GM13977 (cell line): ENCODE measurements around the gene SNN.

Experiments
- DNase-seq: peaks from one replicate; pipeline ENCODE4 v3.0.0; 2012; ENCODE audit warnings: low spot score
- in situ Hi-C: fragments of 300-500 bp; cut with MboI; formaldehyde crosslinking; loops from one replicate; pipeline ENCODE4 v1.12.0; 2022; ENCODE audit warnings: low sequenced_read_pairs, low pct_unique_long_range_greater_than_20kb, mixed read lengths, inconsistent platforms; ENCODE audit not compliant: unreplicated experiment
- TF ChIP-seq, protein P1 (sequence below): IDR thresholded peaks from 2 replicates; pipeline ENCODE4 v1.5.1; 2012; ENCODE audit warnings: mild to moderate bottlenecking, control low read depth; ENCODE audit not compliant: insufficient read depth; ENCODE audit errors: extremely low read depth, missing control alignments

The SNN gene

DNA sequence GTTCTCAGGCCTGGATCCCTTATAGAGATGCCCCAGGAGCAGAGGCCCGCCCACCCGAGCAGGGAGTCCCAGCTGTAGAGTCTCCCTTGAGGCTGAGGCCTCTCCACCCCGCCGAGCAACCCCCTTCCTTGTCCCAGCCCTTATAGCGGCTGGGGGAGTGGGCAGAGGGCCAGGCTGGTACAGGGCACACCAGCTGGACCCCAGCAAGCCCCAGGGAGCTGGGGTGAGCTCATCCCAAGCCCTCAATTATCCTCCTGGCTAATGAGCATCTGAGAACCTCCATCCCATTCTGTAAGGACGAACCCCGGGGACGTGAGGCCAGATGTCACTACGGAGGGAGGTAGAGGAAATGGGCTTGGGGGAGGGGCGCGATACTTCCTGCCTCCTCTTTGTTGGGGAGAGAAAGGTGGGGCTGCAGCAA, 3.2 kb upstream of the SNN start:
- TF ChIP-seq, protein P1, sequence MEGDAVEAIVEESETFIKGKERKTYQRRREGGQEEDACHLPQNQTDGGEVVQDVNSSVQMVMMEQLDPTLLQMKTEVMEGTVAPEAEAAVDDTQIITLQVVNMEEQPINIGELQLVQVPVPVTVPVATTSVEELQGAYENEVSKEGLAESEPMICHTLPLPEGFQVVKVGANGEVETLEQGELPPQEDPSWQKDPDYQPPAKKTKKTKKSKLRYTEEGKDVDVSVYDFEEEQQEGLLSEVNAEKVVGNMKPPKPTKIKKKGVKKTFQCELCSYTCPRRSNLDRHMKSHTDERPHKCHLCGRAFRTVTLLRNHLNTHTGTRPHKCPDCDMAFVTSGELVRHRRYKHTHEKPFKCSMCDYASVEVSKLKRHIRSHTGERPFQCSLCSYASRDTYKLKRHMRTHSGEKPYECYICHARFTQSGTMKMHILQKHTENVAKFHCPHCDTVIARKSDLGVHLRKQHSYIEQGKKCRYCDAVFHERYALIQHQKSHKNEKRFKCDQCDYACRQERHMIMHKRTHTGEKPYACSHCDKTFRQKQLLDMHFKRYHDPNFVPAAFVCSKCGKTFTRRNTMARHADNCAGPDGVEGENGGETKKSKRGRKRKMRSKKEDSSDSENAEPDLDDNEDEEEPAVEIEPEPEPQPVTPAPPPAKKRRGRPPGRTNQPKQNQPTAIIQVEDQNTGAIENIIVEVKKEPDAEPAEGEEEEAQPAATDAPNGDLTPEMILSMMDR = no peak
- no peak for DNase-seq
- in situ Hi-C loops = no loop called here

DNA sequence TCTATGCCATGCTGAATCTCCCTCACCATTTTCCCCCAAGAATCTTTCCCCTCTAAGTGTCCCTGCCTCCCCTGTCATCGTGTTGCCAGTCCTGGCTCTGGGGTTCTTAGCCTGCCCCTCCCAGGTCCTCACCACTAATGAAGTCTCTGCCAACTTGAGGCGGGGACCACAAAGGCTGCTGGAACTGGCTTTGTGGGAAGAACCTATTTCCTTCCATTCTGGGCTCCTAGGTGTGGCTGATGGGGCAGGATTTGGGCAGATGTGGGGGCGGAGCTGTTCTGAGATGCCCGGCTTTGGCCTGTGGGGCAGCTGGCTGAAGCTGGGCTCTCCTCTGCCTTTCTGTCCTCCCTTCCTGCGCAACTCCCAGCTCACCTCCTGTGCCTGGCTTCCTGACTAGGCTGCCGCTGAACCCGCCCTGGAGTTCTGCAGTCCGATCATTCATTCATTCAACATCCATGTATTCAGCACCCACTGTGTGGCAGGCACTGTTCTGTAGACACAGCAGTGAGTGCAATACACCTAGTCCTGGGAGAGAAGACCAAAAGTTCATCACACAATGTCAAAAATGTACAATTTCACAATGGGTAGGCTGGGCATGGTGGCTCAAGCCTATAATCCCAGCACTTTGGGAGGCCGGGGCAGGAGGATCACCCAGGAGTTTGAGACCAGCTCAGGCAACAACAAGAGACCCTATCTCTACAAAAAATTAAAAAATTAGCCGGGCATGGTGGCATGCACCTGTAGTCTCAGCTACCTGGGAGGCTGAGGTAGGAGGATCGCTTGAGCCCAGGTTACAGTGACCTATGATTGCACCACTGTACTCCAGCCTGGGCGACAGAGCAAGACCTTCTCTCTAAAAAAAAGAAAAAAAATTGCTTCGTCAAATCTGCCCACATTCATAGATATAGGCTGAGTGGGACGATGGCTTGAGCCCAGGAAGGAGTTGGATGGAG, 1.9 kb upstream of the SNN start:
- no peak for DNase-seq
- TF ChIP-seq, protein P1 = no peak
- in situ Hi-C loops = no loop called here

- TF ChIP-seq, protein P1 = no peak
- in situ Hi-C loops = no loop called here
- DNase-seq = no peak
Measured at GRCh38 chr16:11667221-11667823, 933 bp upstream of the SNN start.

DNA sequence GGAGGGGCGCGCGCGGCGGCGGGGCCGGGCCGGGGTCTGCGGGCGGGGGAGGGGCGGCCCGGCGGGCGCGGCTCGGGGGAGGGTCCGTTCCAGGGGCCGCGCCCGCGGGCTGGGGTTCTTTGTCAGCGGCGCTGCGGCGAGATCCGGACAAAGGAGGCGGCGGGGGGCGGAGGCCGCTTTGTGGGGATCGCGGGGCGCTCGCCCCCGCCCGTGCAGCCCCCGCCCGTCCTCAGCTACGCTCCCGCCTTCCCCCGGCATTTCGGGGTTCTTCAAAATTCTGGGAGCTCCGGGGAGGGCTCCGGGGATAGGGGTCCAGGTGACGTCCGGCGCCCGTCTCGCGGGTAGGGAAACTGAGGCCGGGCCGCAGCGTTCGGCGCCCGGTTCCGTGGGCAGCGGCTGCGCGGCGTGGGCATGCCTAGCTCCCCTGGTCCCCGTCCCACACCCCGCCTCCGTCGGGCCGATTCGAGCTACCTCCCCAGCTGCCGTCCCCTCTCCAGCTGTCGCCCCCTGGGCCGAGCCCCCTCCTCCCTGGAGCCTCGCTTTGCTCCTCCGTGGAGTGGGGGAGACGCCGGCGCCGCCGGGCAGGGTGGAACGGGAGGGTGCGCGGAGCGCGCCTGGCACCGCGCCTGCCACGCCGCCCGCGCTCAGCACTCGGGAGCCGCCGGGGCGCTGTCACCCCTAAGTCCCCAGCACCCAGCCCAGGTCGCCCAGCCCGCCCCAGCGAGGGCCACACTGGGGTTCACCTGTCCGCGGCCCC, 546 bp downstream of the SNN start:
- DNase-seq = no peak
- in situ Hi-C loops = no loop called here
- TF ChIP-seq, protein P1 = no peak

DNA sequence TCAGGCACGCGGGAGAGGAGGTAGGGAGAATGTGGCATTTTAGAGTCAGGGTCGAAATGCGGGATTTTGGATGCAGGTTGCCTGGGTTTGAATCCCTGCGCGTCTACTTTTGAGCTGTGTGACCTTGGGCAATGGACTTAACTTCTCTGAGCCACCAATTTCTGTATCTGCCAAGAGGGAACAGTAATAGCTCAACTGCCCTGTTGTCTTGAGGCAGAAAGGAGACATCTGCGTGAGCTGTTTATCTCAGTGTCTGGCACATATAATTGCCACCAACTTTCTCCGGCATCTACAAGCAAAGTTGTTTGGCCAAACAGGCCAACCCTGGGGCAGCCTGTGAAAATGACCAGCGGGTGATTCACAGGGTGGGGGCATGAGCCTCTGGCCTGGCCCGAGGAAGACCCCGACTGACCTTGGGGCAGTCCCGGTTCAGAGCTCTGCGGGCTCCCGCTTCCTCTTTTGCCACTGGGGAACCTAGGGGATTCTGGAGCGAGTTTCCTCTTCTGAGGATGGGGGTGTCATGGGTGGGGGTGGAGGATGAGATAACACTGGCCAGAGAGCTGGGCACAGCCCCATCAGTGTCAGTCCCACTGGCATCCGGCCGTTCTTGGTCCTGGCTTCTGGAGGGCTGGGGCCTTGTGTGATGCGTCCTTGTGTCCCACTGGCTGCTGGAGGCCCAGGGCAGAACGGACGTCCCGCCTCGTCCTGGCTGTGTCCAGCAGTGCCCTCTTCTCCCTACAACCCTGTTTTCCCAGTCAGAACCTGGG, 1.3 kb downstream of the SNN start:
- in situ Hi-C loops = no loop called here
- TF ChIP-seq, protein P1 = no peak
- peak; percentile 65 for DNase-seq
